Measurements from ENCODE around the gene GPC1.

- no peak for TF ChIP-seq CTCF (IDR thresholded peaks at IDR 0.05 in 2 of 3, conservative IDR thresholded peaks at IDR 0.05 in 1 of 3; ENCODE audit: control insufficient read depth in 2 of 3, extremely low read depth in 1 of 3, insufficient read depth in 1 of 3, low read depth in 3 of 3, low read length in 3 of 3)
- no peak for TF ChIP-seq BCL3 (IDR thresholded peaks at IDR 0.05; ENCODE audit: borderline replicate concordance, insufficient read depth, low read depth, low read length, poor library complexity, severe bottlenecking)
- TF ChIP-seq POLR2AphosphoS5 (IDR thresholded peaks at IDR 0.05; ENCODE audit: low read length): no peak
- no peak for TF ChIP-seq NRF1 (conservative IDR thresholded peaks at IDR 0.05; ENCODE audit: low read depth, low read length)
- no peak for TF ChIP-seq USF2 (IDR thresholded peaks at IDR 0.05; ENCODE audit: borderline replicate concordance, low read depth, low read length)
- TF ChIP-seq NFIC (IDR thresholded peaks at IDR 0.05; ENCODE audit: low read depth, low read length): no peak
- no peak for TF ChIP-seq PAX8 (IDR thresholded peaks at IDR 0.05)
- TF ChIP-seq SP1 (IDR thresholded peaks at IDR 0.05; ENCODE audit: low read depth, low read length): no peak
Measured at GRCh38 chr2:240464514-240465241, 29.2 kb downstream of the GPC1 start.
